NCI-H1417 (cell line): ENCODE results near the gene SIVA1.
"Not testable (repeated sequence)": the region's sequence is repeated elsewhere in the genome, so short reads cannot be mapped to it uniquely, and the experiment has no call there.

Experiments
- DNase-seq, 3 experiments: peaks; one replicate each; lab custom pipeline; 2025; lab: John Stamatoyannopoulos, UW

SIVA1 gene

DNA sequence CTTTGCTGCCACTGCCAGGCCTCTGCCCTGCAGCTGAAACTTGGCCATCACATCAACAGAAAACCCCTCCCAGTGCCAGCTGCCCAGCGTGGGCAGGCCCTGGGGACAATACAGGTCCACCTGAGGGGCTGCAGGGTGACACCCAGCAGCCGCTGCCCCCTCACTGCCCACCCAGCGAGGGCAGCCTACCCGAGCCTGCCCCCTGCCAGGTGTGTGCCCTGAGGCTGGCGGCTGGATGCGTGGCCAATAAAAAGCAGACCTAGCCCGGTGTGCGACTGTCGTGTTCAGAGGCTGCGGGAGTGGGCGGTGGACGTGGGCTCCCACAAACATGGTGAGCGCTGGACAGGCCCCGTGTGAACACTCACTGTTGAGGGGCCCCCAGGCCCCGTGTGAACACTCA, 33.6 kb upstream of the SIVA1 start:
- no peak for DNase-seq

DNA sequence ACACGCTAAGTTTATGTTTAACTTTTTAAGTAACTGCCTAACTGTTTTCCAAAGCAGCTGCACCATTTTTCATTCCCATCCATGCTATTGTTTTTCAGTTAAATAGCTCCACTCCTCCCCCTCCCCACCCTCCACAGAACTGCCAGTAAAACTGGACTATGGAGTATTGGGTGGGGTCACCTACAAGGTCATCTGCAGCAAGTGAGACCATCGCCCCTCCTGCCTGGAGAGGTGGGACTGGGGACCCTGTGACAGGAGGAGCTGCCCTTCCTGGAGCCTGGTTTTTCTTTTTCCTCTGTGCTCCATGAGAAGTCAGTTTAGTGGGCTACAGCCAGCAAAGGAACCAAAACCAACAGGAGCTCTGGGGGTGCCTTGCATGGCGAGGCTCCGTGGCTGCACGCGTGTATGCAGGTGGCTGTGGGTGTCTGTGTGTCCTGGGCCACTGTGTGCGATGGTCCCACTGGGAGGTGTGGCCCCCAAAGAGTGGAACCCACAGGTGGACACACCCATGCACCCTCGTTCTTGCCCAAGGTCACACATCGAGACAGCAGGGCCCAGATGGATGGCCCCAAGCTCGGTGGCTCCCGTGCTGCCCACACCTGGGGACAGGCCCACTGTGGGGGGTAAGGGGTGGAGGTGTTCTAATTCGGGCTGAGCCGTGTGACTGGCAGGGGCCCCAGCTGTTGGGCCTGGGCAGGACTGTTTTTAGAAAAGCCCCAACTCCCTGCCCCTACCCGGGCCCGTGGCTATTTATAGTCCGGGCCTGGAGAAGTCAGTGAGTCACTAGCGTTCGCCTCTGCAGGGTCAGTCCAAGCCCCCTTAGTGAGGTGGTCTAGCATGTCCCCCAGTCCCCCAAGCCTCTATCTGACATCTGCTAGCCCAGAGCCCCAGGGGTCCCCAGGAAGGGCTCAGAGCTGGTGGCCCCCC, 31.2 kb upstream of the SIVA1 start:
- no peak for DNase-seq

DNA sequence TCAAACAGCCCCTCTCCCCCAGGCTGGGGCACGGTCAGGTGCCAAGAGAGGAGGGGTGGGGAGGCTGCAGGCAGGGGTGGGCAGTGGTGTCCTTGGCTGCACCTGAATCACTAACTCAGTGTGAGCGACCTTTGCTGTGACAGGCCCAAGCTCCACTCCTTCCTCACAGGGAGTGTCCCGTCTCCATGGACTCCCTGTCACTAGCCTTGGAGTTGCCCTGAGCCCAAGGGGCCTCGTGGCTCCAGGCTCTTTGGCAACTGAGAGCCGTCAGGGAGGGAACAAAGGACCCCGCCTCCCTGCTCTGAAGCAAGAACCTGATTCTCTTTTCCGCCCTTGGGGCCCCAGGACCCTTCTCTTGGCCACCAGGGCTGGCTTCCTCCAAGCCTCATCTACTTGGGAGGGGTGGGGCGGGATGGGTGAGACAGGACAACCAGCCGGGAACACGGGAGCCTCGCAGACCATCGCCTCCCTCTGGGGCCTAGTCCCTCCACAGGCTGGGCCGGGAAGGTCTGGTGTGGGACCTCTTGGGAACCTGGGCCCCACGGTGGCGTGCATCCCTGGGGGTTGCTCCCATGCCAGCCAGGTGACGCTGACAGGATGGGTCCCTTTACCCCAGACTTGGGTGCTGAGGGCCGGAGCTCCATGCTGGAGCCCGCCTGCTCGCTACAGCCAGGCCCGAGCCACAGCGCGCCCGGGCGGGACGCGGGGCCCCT, 29.9 kb upstream of the SIVA1 start:
- no peak for DNase-seq

DNA sequence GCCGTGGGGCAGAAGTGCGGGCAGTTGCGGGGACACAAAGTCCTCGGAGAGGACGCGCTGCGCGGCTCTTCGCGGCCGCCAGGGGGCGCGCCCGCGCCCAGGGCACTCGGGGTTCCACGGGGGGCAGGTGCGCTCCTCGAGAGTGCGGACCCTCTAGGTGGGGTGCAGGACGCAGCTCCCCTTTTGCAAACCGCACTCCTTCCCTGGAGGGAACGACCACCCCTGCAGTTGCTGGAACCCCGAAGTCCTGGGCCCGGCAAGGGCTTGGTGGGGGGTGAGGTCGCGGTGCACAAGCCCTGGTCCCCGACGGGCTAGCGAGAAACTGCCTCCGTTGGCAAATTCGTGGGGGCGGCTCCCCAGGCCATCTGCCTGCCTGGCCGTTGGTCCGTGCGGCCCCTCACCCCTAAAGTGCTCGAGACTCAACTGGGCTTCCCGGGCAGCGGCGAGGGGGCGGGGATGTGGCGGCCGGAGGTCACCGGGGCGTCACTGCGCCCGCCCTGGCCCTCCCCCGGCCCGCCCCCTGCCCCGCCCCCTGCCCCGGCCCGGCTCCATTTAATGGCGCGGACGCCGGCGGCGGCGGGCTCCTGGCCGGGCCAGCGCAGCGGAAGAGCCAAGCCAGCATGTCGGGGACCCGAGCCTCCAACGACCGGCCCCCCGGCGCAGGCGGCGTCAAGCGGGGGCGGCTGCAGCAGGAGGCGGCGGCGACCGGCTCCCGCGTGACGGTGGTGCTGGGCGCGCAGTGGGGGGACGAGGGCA, 29.1 kb upstream of the SIVA1 start, which contains the start of gene ADSS1:
TSS of gene ADSS1 (plus strand) at position 579 of the 756 bp plus-strand sequence. CDS start at position 621, 42 bp downstream.
- peak; percentile 37 to 80 (median 77) for DNase-seq

DNA sequence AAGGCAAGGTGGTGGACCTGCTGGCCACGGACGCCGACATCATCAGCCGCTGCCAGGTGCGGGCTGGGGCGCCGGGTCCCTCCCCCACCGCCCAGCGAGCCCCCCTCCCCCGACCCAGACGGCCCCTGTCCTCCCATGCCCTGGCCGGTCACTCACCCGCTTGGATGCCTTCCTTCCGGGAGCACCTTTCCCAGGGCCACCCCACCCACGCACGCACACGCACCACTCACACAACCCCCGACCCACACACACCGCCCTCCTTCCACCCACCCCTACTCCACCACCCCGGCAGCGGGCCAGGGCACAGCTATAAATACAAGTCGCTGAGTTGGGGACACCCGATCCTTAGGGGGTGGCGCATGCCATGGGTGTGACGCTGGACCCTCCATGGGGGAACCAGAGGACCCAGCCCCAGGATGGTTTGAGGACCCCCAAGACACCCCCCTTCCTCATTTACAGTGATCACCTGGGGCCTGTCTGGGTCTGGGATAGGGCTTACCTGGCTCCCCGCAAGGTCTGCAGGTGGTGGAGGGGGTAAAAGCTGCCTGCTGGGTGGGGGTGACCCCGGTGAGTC, 28.5 kb upstream of the SIVA1 start:
- DNase-seq, result no peak

DNA sequence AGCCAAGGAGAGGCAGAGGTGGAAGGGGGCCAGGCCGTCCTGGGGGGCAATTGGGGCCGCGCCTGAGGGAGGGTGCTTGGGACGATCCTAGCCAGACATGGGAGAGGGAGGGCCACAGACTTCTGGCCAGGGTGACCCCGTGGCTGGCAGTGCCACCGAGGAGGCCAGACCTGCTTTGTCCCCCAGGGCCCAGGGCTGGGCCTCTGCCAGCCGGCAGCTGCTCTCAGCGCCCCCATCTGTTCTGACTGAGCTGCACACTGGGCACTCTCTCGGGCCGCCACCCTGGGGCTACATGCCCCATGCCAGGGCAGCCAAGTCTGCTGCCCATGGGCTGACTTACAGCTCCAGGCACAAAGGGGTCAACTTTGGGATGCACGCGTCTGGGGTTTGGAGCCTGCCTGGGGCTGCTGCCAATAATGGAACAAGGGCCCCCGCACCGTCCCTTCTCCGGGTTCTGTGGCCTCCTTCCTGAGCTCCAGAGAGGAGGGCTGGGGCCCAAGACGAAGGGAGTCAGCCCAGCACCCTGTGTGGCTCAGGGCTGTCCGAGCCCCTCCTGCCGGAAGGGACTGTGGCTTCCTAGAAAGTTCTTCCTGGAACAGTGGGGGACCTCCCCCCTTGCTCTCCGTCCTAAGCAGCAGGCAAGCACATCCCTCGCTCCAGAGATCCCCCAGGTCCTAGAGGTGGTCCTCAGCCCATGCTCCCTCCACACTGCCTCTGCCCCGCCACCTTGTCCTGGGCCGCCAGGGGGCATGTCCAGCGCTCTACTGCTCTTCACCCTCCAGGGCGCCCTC, 27.8 kb upstream of the SIVA1 start:
- DNase-seq, result no peak

DNA sequence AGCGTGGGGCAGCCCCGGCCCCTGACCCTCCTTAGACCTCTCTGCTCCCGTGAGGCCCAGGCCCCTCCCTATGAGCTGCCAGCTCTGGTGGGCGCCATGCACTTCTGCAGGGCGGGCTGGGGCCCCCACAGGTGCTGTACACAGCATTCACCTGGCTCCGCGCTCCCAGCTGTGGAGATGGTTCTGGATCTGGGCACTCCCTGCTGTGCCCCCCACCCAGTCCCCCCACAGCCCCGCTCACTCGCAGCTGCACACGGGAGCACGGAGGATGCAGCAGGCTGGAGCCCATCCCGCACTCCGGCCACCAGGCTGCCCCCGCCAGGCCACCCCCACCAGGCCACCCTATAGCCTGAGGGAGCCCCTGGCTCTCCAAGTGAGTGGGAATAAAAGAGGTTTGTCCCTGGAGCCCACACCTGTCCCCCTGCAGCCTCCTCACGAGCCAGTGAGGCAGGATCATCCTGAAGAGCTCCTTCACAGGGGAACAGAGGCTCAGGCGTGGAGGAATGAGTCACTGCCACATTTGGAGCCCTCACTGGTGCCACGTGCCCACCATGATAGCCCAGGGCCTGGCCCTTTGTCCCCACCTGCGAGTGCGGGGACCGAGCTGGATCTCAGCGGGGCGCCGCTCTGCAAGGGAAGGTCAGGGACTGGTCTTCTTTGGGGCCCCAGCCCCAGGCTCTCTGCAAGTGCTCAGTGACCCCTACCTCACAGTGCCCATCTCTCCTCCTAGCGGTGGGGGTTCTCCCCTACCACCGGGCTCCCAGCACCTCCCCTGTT, 27.0 kb upstream of the SIVA1 start:
- no peak for DNase-seq

DNA sequence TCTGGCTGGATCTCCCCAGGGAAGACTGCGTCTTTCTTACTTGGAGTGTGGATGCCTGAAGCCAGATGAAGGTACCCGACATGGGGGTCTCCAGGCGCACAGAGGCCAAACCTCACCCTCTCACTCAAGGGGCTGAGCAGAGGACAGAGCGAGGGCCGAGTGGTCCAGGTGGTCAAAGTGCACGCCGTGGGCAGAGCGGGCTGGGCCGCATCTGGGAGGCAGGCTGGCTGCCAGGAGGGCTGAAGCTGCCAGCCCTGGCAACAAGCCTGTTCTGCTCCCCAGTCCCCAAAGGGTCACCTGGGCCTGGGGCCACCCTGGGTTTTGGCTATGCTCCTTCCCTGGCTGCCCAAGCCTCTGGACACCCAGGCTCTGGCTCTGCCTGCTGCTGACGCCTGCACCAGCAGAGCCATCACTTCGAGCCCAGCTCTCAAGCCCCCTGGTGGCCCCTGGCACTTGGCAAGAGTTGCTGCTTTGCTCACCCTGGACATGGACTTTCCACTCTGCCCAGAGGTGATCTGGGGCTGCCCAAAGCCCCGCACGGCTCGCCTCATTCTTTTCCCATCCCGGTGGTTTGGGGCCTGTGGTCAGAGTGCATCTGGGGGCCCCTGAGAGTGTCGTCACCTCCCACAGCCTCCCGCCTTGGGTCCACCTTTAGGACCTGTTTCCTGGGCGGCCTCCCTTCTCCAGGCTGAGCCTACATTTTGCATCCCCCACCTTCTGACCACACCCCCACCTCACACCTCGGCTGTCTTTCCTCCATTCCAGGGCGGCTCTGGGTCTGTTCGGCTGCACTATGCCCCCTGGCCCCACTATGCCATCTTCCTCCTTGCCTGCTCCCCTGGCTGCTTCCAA, 26.1 kb upstream of the SIVA1 start:
- no peak for DNase-seq

DNA sequence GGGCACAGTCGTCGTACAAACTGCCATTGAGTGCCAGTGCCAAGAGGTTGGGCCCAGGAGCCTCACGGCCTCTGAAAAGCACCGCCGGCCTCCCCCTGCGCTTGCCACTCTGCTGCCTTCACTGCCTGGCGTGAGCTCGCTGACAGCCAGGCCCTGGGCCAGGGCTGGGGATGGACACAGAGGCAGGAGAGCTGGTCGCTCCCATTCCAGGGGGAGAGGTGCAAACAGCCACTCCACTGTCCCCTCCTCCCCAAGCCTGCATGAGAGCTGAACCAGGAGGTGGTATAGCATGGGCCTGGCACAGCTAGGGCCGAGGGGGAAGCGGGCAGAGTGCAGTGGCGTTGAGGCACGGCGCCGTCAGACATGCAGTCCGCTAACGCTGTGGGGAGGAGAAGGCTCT, 24.3 kb upstream of the SIVA1 start:
- DNase-seq, result no peak

DNA sequence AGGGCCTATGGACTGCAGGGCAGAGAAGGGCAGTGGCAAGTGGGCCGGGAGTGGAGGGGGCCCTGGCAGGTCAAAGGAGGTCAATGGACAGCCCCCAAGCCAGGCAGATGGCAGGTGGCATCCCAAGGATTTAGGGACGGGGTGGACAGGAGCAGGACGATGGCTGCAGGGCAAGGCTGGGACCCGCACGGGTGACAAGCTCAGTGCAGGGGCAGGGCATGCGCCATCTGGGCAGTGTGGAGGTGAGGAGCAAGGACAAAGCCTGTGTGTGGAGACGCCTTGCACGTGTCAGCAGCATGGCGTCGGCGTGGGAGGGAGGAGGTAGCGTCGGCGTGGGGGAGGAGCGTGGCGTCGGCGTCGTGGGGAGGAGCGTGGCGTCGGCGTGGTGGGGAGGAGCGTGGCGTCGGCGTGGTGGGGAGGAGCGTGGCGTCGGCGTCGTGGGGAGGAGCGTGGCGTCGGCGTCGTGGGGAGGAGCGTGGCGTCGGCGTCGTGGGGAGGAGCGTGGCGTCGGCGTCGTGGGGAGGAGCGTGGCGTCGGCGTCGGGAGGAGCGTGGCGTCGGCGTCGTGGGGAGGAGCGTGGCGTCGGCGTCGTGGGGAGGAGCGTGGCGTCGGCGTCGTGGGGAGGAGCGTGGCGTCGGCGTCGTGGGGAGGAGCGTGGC, 23.6 kb upstream of the SIVA1 start:
- not testable (repeated sequence) for DNase-seq

DNA sequence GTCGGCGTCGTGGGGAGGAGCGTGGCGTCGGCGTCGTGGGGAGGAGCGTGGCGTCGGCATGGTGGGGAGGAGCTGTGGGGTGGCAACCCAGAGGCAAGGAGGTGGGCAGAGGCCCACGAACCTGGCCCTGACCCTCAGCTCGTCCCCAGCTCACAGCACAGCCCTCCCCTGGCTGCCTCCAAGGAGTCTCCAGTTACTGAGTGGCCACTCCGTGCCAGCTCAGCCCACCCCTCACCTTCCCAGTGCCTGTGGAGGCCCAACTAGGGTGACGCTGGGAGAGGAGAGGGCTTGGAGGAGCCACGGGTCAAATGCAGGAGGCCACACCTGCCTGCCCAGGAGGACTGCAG, 23.1 kb upstream of the SIVA1 start:
- no peak for DNase-seq

DNA sequence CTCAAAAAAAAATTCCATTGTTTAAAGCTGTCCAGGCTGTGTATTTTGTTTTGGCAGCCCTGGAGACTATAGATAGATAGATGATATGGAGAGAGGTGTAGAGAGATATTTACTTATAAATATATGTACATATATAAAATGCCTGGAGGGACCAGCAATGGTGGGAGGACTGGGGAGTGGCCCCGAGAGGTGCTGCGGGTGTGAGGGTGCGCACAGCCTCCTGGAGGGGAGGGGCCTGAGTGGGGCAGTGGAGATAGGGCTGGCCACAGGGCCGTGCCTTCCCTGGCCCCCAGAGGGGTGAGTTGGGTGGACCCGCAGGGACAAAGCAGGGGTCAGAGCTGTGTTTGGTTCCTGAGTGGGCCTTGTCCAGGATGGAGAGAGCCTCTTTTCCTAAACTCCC, 22.5 kb upstream of the SIVA1 start:
- no peak for DNase-seq

DNA sequence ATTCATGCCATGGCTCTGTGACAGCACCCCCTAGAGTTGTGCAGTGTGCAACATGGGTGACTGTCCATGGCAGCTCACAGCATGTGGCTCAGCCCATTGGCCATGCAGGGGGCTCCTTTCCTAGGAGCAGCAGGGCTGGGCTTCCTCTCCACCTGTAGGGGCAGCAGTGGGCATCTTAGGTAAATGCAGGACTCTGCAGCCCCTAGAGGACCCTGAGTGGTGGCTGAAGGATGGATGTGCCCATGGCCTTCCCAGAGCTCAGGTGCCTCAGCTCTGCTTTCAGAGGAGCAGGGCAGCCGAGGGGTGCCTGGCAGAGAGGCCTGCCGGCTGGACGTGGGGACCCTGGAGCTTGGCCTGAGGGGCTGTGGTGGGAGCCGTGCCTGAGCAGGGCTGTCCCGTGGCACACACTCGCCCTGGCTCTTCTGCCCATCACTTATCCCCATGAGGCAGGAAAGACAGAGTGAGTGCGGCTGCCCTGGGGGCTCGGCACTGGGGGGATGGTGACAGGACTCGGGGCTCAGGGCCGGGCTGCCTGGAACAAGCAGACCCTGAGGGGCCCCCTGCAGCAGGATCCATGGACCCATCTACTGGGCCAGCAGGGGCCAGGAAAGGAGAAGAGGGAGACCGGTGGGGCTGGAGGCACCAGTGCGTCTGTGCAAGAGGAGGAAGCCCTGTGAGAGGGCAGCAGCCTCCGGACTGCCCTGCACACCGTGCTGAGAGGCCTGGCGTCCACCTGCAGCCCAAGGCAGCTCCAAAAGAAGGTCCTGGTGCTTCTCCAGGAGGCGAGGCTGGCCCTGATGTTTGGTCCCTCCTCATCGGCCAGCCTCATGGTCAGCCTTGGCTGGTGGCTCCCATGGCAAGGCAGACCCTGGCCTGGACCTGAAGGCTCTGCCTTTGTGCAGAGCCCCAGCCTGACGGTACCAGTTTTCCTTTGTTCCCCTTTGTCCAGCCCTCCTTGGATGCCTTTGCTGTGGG, 21.3 kb upstream of the SIVA1 start:
- no peak for DNase-seq

DNA sequence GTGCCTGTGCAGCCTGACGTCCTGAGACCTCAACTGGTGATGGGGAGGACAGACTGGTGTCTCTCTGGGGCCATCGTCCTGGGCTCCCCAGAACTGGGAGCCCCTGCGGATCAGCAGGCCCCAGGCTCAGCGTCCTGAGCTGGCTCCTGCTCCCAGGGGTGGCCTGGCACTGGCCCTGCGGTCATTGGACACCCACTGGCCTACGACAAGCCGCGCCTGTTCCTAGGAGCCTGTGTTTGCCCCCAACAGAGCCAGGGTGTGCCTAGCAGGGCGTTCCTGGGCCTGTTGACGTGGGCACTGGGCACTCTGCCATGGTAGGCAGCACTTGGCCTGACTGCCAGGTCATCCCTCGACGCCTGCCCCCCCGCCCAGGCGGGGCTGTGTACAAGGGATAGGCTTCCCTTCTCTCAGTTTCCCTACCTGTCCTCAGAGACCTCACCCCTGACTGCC, 20.6 kb upstream of the SIVA1 start:
- no peak for DNase-seq

DNA sequence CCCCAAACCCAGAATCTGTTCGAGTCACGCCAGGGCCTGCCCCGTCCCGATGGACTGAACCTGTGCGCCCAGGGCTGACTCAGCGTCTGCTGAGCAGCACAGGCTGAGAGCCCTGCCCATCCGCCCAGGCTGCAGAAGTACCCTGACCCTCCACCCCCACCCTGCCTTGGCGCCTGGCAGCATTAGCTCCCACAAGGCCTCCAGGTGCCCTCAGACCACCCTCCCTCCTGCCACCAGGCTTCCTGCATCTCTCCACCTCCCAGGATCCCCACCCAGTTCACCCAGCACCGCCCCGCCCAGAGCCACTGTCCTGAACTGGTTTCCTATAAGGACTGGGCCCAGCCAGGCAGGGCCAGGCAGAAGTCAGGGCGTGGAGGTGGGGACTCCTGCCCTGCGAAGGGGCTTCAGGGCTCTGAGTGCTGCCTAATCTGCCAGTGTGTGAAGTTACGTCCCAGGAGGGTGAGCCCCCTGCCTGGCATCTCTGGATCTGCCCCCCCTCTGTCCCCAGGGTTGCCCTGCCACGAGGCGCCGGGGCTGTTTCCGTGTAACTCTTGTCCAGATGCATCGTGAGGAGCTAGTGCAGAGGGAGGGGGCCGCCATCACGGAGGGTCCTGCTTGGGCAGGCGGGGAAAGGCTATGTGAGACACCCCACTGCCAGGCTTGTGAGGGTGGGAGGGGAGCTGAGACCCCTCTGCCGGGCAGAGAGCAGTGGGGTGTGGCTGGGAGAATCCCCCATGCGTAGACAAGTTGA, 19.8 kb upstream of the SIVA1 start:
- no peak for DNase-seq

DNA sequence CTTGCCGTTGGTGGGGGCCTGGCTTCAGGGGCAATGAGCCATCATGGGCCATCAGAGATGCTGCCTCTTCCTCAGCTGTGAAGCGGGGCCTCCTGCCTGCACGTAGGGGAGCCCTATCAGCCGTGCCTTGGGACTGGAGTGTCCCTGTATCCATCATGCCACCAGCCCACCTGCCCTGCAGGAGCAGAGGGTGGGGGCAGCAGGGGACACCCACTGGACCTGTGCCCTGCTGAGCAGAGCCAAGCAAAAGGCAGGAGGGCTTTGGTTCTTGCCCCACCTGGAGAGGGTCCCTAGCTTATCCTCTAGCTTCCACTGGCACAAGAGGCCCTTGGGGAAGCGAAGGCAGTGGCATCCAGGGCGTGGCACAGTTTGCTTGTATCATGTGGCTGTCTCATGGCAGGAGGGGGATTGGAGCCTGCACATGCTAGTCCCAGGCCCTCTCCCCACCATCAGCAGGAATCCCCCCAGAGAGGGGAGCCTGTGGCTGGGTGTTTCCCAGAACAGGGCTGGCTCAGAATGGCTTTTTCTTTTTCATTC, 18.8 kb upstream of the SIVA1 start:
- no peak for DNase-seq

DNA sequence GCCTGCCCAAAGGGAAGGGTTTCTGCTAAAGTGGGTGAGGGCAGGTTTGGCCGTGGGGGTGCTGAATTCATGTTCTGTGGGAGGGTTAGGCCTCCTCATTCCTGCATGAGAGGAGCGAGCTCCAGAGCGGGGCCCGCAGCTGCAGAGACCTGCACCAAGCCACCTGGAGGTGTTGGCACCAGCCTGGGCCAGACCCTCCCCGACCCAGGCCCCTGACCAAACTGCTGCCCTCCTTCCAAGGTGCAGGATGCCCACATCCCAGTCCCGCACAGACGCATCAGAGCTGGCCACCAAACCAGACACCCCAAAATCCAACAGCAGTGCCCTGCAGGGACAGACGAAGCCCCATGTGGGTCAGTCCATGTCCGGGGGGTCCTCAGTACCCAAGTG, 18.4 kb upstream of the SIVA1 start:
- no peak for DNase-seq
